Neural cell (in vitro differentiated cells): ENCODE data around the gene STX8.

Experiments
- EZH2 ChIP-seq: fragments of 200-600, 300-800 bp; shearing (Covaris generic), sonication (generic); IDR thresholded peaks from 2 replicates; pipeline ENCODE4 v1.6.1; 2014; ENCODE audit warnings: antibody characterized with exemption, low read length, borderline replicate concordance, mild to moderate bottlenecking; ENCODE audit not compliant: insufficient read depth, poor library complexity, severe bottlenecking
- POLR2AphosphoS5 ChIP-seq: IDR thresholded peaks from 2 replicates; pipeline ENCODE4 v1.6.1; 2012
- RAD21 ChIP-seq: fragments of 450-650 bp; conservative IDR thresholded peaks from 2 replicates; pipeline ENCODE4 v1.6.1; 2014; ENCODE audit warnings: antibody characterized with exemption, mild to moderate bottlenecking, moderate library complexity
- TF ChIP-seq, protein P1 (sequence below): fragments of 450-650 bp; IDR thresholded peaks from 2 replicates; pipeline ENCODE4 v1.5.1; 2014; ENCODE audit warnings: antibody characterized with exemption, mild to moderate bottlenecking, moderate library complexity; ENCODE audit not compliant: poor library complexity, severe bottlenecking
- TF ChIP-seq, protein P2 (sequence below): IDR thresholded peaks from 2 replicates; pipeline ENCODE4 v1.6.1; 2012; ENCODE audit warnings: borderline replicate concordance

GRCh38 chr17:9203771-9204425 lies 371.7 kb downstream of the STX8 start:
- TF ChIP-seq, protein P1, sequence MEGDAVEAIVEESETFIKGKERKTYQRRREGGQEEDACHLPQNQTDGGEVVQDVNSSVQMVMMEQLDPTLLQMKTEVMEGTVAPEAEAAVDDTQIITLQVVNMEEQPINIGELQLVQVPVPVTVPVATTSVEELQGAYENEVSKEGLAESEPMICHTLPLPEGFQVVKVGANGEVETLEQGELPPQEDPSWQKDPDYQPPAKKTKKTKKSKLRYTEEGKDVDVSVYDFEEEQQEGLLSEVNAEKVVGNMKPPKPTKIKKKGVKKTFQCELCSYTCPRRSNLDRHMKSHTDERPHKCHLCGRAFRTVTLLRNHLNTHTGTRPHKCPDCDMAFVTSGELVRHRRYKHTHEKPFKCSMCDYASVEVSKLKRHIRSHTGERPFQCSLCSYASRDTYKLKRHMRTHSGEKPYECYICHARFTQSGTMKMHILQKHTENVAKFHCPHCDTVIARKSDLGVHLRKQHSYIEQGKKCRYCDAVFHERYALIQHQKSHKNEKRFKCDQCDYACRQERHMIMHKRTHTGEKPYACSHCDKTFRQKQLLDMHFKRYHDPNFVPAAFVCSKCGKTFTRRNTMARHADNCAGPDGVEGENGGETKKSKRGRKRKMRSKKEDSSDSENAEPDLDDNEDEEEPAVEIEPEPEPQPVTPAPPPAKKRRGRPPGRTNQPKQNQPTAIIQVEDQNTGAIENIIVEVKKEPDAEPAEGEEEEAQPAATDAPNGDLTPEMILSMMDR = no peak
- TF ChIP-seq, protein P2, sequence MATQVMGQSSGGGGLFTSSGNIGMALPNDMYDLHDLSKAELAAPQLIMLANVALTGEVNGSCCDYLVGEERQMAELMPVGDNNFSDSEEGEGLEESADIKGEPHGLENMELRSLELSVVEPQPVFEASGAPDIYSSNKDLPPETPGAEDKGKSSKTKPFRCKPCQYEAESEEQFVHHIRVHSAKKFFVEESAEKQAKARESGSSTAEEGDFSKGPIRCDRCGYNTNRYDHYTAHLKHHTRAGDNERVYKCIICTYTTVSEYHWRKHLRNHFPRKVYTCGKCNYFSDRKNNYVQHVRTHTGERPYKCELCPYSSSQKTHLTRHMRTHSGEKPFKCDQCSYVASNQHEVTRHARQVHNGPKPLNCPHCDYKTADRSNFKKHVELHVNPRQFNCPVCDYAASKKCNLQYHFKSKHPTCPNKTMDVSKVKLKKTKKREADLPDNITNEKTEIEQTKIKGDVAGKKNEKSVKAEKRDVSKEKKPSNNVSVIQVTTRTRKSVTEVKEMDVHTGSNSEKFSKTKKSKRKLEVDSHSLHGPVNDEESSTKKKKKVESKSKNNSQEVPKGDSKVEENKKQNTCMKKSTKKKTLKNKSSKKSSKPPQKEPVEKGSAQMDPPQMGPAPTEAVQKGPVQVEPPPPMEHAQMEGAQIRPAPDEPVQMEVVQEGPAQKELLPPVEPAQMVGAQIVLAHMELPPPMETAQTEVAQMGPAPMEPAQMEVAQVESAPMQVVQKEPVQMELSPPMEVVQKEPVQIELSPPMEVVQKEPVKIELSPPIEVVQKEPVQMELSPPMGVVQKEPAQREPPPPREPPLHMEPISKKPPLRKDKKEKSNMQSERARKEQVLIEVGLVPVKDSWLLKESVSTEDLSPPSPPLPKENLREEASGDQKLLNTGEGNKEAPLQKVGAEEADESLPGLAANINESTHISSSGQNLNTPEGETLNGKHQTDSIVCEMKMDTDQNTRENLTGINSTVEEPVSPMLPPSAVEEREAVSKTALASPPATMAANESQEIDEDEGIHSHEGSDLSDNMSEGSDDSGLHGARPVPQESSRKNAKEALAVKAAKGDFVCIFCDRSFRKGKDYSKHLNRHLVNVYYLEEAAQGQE = no peak
- TF ChIP-seq EZH2 (no peak), RAD21 (no peak), POLR2AphosphoS5 (no peak)
